OCI-LY1 (cell line): ENCODE results near the gene KDM1A.

Source experiments
- EZH2 ChIP-seq: fragments of 200-600 bp; sonication (generic), shearing (Covaris generic); IDR thresholded peaks from 2 replicates; pipeline ENCODE4 v1.8.0; 2017; ENCODE audit warnings: borderline replicate concordance, mixed run types, mild to moderate bottlenecking, antibody characterized with exemption, low read length, moderate library complexity, mixed read lengths
- TF ChIP-seq, protein P1 (sequence below): fragments of 200-600 bp; sonication (generic), shearing (Covaris generic); IDR thresholded peaks from 2 replicates; pipeline ENCODE4 v1.5.1; 2017; ENCODE audit warnings: mild to moderate bottlenecking, antibody characterized with exemption, low read length, moderate library complexity, mixed read lengths

DNA sequence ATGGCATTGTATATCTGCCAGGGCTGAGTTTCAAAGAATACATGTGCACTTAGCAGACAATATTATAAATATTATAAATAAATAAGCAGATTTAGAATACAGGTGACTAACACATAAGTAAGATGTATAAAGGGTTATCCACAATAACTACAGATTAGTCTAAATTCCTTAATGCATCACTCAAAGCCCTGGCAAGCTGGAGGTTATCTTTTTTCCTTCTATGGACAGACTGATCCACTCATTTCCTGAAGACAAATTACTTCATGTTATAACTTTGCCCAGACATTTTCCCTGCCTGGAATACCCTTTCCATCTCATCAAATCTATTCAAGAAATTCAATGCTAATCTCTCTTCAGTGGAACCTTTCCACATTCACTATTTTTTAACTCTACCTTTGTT, 110.6 kb downstream of the KDM1A start:
- TF ChIP-seq, protein P1, sequence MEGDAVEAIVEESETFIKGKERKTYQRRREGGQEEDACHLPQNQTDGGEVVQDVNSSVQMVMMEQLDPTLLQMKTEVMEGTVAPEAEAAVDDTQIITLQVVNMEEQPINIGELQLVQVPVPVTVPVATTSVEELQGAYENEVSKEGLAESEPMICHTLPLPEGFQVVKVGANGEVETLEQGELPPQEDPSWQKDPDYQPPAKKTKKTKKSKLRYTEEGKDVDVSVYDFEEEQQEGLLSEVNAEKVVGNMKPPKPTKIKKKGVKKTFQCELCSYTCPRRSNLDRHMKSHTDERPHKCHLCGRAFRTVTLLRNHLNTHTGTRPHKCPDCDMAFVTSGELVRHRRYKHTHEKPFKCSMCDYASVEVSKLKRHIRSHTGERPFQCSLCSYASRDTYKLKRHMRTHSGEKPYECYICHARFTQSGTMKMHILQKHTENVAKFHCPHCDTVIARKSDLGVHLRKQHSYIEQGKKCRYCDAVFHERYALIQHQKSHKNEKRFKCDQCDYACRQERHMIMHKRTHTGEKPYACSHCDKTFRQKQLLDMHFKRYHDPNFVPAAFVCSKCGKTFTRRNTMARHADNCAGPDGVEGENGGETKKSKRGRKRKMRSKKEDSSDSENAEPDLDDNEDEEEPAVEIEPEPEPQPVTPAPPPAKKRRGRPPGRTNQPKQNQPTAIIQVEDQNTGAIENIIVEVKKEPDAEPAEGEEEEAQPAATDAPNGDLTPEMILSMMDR, result no peak
- TF ChIP-seq EZH2, result no peak
